Limb (tissue), 2 donors: ENCODE results near the gene CALN1.
"Not testable (repeated sequence)": the region's sequence is repeated elsewhere in the genome, so short reads cannot be mapped to it uniquely, and the experiment has no call there.

ENCODE experiments used
- DNase-seq, 2 donors: peaks; one replicate each; pipeline ENCODE4 v3.0.0-alpha.2; 2016; ENCODE audit errors: extremely low spot score in 2 of 2

CALN1 gene

GRCh38 chr7:71883415-71883814, 528.7 kb downstream of the CALN1 start:
- DNase-seq = no peak

GRCh38 chr7:71871446-71871845, 540.7 kb downstream of the CALN1 start:
- DNase-seq = no peak

DNA sequence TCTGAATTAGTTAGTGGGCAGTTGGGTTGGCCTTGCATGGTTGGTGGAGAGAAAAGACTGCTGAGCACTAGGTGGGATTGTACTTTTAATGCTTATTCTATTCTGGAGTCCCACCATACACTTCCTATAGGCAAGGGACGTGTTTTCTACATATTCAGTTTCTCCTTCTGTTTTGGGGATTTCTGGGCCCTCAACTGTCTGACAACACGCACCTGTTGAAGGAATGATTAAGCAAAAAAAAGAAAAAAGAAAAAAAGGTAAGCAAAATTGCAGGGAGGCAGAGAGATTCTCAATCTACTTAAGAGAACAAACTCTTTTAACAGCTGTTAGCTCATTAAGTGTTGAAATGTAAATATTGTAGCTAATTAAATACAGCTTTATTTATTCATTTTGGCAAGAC, 541.3 kb downstream of the CALN1 start:
- no peak for DNase-seq

DNA sequence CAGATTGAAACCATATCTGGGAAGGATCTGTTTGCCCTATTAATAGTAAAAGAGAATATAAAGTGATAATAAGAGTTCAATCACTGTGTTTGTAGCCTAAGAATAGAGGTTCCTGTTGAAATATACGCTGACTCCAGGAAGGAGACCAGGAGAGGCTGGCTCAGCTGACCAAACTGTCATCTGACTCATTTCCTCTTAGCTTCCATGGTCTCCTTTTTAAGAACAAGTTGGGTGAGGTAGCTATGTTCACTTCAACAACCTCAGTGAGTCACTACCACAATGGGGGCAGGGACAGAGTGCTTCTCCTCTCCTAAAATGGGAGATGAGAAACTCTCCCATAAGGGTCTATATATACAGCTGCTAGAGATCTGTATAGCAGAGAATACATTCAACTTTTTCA, 543.3 kb downstream of the CALN1 start:
- DNase-seq = no peak

- no peak for DNase-seq
These were observed 544.5 kb downstream of the CALN1 start for GRCh38 chr7:71867626-71868025.

DNA sequence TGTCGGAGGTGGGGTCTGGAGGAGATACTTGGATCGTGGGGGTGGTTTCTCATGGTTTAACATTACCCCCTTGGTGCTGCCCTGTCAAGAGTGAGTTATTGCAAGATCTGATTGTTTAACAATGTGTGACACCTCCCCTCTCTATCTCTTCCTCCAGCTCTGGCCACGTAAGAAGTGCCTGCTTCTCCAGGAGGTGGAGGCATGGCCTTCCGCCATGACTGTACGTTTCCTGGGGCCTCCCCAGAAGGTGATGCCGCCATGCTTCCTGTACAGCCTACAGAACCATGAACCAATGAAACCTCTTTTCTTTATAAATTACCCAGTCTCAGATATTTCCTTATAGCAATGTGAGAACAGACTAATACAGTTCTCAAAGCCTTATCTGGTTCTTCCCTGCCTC, 547.0 kb downstream of the CALN1 start:
- DNase-seq = no peak

DNA sequence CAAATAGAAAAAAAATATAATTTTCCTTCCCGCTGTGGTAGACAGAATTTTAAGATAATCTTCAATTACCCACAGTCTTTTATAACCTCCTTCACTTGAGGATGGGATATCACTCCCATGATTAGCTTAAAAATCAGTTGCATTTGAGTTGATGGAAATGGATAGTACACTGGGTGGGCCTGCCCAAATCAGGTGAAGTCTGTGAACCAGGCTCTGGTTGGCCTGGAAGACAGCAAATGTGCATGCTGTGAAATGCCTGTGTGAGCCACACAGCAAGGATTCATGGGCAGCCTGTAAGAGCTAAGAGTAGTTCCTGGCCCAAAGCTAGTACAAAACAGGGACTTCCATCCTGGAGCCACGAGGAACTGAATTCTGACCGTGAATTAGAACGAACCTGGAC, 548.0 kb downstream of the CALN1 start:
- no peak for DNase-seq

DNA sequence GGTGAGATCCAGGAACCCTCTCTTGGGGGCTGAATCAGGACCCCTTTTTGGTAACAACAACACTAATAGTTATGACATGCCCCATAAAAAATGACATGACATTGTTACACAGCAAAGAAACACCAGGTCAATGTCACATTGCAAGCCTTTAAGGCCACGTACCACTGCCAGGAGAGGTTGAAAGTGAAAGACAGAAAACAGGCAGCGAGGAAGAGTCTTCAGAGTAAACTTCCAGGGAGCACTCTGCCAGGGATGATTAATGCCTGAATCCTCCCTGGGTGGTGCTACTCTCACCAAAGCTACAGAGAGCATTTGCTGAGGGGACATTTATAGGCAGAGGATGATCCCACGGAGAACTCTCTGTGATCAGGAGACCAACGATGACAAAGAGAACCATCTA, 551.6 kb downstream of the CALN1 start:
- no peak for DNase-seq

GRCh38 chr7:71857338-71857737, 554.8 kb downstream of the CALN1 start:
- DNase-seq = no peak

GRCh38 chr7:71854546-71855397, 557.4 kb downstream of the CALN1 start:
- DNase-seq = no peak

- DNase-seq = no peak
These were observed 560.2 kb downstream of the CALN1 start for GRCh38 chr7:71851776-71852498.

DNA sequence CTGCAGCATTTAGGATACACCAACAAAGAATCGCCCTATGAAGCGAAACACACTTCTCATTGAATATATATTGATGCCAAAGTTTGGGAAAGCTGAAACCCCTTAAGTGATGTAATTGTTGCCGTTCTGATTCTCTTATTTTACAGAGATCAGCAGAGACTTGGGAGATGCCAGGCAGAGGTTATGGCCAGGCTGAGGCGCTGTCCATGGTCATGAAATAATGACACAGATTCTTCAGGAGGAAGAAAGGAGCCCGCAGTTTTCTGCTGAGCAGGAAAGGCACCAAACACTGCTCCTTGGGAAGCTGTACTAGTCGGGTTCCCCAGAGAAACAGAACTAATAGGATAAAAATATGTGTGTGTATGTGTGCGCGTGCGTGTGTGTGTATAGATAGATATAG, 566.0 kb downstream of the CALN1 start:
- peak; percentile 8 to 32 for DNase-seq

- no peak for DNase-seq
These were observed 568.5 kb downstream of the CALN1 start for GRCh38 chr7:71843676-71844075.

DNA sequence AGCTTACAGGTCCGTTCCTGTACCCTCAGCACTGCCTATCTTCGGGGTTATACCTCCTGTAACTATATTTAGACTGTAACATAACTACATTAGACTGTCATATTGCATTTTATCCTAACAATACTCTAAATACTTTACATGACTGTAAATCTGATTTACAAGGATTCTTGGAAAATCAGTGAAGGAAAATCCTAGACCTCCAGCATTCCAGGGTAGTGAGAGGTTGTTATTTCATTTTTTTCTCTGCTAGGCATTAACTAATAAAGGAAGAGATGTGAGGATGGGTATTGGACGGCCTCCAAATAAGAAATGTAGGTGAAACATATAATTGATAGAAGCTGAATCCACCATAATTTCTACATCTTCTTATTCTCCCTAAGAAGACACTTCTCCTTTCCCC, 569.4 kb downstream of the CALN1 start:
- no peak for DNase-seq

DNA sequence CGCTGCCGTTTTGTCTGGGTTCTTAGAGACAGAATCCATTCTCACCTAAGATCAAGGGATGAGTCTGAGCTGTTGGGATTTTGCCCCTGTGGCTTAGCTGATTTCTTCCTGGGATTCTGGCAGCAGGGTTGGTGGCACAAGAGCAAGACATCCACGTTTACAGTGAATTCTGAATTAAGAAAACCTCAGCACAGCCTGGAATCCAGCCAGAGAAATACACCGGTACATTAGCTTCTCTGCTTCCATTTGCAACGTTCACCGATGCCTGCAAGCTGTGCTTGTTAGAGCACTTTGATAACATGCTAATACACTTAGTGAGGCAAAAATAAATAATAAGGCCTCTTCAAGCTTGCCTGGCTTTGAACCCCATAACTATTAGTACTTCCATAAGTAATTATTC, 569.8 kb downstream of the CALN1 start:
- DNase-seq = no peak

GRCh38 chr7:71835056-71835455, 577.1 kb downstream of the CALN1 start:
- no peak for DNase-seq

DNA sequence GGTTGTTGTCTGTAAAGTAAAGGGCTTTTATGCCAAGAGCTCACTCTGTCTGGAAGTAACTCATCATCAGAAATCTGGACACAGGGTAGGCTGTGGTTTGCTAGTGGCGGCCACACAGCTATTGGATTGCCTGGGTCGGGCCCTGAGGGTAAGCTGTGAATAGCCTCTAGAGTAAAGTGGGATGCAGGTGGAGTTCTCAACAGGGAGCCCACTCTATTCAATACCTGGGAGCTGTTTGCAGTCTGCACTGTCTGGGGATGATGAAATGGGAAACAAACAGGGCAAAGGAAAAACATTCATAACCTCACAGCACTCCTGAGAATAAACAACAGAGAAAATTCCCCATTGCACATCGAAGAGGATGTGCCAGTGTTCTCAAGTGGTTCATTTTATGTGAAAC, 582.6 kb downstream of the CALN1 start:
- DNase-seq = no peak

GRCh38 chr7:71828361-71828760, 583.8 kb downstream of the CALN1 start:
- DNase-seq = no peak

DNA sequence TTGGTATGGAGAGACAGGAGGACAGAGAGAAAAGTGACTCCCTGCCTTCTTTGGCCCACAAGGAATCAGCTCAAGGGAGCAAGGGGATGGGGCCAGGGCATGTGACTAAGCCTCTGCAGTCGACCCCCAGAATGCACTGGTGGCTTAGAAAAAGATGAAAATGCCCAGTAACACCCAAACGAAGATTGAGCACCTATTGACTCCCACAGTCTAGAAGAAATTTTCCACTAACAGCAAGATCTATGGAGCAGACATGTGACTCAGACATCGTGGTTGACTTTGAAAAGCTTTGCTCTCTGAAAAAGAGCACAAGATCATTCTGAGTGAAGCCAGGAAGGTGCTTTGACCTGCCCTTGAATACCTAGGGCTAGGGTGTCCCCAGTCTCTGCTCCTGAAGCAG, 586.0 kb downstream of the CALN1 start:
- no peak for DNase-seq

DNA sequence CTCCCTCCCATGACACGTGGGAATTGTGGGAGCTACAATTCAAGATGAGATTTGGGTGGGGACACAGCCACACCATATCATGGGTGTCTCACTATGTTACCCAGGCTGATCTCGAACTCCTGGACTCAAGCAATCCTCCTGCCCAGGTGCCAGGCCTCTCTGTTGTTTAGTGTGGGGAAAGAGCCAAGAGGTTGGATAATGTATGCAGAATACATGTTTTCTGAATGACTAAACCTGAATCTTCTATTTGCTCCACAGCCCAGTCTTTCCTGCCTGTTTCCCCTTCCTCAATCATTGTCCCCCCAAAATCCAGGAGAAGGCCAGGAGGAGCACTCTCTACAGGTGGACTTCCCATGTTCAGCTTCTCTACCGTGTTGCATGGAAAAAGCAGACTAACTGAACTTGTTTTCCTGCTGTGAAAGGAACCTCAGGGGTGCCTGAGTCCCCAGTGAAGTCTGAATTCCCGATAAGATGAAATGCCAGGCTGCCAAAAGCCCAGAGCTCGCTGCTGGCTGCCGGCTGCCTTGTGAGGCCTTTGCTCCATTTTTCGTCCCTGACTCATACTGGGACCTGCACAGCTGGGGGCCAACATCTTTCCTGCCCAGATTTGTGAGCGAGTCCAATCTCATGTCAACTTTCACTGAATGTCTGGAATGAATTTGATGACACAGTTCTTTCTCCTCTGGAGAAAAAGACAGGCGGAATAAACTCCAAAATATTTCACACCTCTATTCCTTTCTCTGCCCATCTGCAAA, 588.0 kb downstream of the CALN1 start:
- no peak for DNase-seq

DNA sequence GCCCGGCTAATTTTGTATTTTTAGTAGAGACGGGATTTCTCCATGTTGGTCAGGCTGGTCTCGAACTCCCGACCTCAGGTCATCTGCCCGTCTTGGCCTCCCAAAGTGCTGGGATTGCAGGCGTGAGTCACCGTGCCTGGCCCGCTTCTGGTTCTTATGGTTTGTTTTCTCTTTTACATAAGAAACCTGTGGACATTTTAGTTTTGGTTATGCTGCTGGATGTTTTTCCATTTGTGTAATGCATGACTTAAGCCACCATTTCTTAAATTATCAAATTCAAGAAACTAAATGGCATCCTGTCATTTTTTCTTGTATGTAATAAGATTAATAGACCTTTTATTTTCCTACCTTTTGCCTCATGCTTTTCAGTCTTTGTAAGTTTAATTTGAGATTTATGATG, 589.7 kb downstream of the CALN1 start:
- DNase-seq = not testable (repeated sequence)

DNA sequence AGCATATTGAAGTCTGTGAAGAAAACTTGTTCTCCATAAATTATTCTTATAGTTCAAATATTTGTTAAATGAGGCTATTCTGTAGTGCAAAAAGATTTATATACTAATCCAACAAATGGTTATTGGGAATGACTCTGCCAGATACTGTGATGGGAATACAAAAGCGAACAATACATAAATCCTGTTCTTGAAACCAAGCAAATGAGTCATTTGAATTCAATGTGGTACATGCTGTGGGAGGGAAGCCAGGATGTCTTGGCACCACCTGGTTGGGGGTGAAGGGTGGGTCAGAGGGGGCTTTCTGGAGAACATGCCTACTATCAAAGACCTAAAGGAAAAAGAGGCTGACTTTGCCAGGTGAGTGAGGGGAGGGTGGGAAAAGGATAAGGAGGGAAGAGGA, 594.2 kb downstream of the CALN1 start:
- no peak for DNase-seq
